DMS114 treated with DMSO at 0.1 percent for 48 hours (cell line): ENCODE results near the gene SMIM1.

Experiments
- DNase-seq: peaks from one replicate; lab custom pipeline; 2025; ENCODE audit not compliant: unreplicated experiment; lab: John Stamatoyannopoulos, UW

SMIM1 gene

GRCh38 chr1:3772715-3773571 lies at the start of gene SMIM1:
SMIM1 (plus strand) TSS chr1:3772749; CDS start chr1:3775374, 2,625 bp downstream.
- no peak for DNase-seq

GRCh38 chr1:3722846-3723245 lies 49.7 kb upstream of the SMIM1 start:
- no peak for DNase-seq

- peak; percentile 43 for DNase-seq
Observed at GRCh38 chr1:3724416-3725030, 48.0 kb upstream of the SMIM1 start.

- no peak for DNase-seq
Observed at GRCh38 chr1:3725366-3725765, 47.2 kb upstream of the SMIM1 start.

- no peak for DNase-seq
Observed at GRCh38 chr1:3727042-3727824, 45.3 kb upstream of the SMIM1 start.

- DNase-seq, result no peak
Observed at GRCh38 chr1:3727825-3728776, 44.4 kb upstream of the SMIM1 start.

GRCh38 chr1:3729594-3730542 lies 42.7 kb upstream of the SMIM1 start:
- DNase-seq, result no peak

GRCh38 chr1:3730543-3731247 lies 41.9 kb upstream of the SMIM1 start:
- no peak for DNase-seq

GRCh38 chr1:3731583-3732433 lies 40.7 kb upstream of the SMIM1 start:
- no peak for DNase-seq

GRCh38 chr1:3732434-3733093 lies 40.0 kb upstream of the SMIM1 start:
- DNase-seq, result no peak

- DNase-seq, result no peak
Observed at GRCh38 chr1:3733094-3733882, 39.3 kb upstream of the SMIM1 start.

GRCh38 chr1:3733883-3734589 lies 38.5 kb upstream of the SMIM1 start:
- DNase-seq, result no peak

- DNase-seq, result no peak
Observed at GRCh38 chr1:3734602-3735001, 37.9 kb upstream of the SMIM1 start.

- DNase-seq, result no peak
Observed at GRCh38 chr1:3735027-3735681, 37.4 kb upstream of the SMIM1 start.

- DNase-seq, result no peak
Observed at GRCh38 chr1:3735688-3736087, 36.9 kb upstream of the SMIM1 start.
